ENCODE measurements around the gene GPC3.
"Not testable (repeated sequence)": the region's sequence is repeated elsewhere in the genome, so short reads cannot be mapped to it uniquely, and the experiment has no call there.

GPC3 gene

DNA sequence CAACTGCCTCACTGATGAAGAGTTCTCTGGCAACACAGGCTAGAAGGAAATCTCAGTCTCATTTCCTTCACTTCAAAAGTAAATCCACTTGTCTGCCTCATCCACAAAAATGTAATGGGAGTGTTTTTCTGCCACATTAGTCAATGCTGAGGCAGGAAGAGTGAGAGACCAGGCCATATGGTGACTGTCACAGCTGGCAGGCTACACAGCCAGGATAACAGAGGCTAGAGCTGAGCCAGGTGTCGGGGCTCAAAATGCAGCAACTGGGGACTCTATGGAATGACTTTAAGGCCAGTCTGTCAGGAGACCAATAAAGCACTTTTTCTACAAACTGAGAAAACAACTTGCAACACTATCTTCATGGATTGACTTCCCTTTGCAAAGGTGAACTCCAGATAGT, 204.2 kb downstream of the GPC3 start:
- DNase-seq (ENCODE audit: low spot score) = no peak

DNA sequence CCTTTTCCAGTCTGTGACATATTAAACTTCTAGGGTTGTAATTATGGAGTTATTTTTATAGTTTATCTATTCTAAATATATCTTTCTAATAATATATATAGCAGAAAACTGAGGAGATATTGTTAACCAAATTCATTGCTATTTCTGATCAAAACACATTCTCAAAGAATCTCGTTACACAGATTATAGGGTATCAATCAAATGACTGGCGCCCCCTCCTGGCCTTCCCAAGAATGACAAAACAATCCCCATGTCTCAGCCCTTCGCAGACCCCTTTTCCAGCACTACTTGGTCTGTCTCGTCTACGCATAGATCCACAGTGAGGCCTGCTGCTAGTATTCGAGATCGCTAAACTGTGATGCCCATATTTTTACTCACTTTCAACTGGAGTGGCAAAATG, 209.3 kb downstream of the GPC3 start:
- DNase-seq (ENCODE audit: low spot score) = no peak

DNA sequence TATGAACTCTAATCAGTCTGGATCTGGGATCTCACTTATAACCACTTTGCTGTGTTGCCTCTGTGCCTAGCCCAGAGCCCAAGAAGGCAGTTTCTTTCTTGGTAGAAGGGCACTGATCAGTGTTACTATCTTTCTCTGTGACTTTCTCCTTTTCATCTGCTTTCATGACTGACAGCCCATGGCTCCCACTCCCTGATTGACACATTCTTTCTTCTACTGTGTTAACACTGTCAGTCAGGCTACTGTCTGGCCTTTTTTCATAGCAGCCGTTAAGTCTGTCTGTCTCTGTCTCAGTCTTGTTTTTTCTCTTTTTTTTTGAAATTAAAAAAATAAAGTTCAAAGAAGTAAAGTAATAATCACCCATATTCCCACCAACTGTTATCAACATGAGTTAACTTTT, 210.6 kb downstream of the GPC3 start:
- no peak for DNase-seq (ENCODE audit: low spot score)

DNA sequence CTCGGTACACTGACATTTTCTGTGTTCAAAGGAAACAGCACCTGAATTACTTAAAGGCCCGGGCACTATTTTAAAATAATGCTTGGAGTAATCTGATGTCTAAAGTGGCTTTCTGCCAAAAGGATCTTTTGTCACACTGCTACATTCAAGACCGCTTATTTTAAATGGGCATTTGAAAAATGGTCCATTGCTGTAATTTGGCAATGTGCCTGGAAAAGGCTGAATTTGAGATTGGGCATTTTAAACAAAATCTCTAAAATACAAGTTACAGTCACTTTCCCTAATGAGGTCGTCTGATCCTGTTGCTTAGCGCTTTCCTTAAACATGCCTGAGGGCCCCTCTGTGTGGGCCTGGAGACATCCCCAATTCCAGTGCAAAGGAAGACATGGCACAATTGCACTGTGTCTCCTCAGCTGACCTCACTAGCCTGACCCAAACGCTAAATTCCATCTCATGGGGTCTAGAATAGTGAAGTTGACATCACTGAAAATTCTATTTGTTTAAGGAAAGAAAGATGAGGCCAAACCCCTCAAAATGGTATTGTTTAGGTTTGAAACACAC, 214.2 kb downstream of the GPC3 start:
- no peak for DNase-seq (ENCODE audit: low spot score)

DNA sequence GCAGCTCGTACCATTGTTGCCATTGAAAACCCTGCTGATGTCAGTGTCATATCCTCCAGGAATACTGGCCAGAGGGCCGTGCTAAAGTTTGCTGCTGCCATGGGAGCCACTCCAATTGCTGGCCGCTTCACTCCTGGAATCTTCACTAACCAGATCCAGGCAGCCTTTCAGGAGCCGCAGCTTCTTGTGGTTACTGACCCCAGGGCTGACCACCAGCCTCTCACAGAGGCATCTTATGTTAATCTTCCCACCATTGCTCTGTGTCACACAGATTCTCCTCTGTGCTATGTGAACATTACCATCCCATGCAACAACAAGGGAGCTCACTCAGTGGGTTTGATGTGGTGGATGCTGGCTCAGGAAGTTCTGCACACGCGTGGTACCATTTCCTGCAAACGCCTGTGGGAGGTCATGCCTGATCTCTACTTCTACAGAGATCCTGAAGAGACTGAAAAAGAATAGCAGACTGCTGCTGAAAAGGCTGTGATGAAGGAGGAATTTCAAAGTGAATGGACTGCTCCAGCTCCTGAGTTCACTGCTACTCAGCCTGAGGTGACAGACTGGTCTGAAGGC, 222.3 kb downstream of the GPC3 start:
- DNase-seq (ENCODE audit: low spot score) = not testable (repeated sequence)

DNA sequence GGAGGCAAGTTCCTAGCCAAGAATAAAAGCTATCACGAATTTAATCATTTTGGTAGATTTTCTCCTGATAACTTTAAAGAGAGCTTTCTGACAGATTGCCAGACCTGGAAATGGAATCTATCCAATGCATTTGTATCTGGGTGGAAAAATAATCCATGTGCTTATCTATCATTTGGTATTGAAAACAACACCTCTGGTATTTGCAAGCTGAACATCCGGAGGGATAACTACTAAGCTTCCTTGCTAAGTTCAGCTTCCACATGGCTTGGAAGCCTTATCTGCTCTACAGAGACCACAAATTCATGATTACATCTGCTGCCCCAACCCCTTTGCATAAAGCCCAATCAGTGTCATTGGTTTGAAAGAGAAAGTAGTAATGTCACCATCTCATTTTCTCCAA, 230.7 kb downstream of the GPC3 start:
- no peak for DNase-seq (ENCODE audit: low spot score)

DNA sequence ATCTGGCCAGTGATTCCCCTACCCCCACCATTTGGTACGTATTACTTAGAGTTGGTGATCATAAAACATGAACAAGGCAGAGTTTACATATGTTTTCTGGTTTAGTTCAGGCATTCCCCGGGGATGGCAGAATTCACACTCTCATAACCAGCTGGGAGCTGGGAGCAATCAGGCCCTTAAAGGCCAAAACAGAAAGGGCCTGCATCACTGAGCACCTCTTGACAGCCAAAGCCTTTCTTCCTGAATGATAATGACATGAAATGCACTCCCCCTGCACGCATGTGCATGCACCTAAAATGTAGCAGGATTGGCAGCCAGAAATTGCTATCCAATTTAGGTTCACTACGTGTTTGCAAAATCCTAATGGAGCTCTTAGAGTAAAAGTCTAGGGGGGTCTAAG, 235.4 kb downstream of the GPC3 start:
- DNase-seq (ENCODE audit: low spot score) = no peak

DNA sequence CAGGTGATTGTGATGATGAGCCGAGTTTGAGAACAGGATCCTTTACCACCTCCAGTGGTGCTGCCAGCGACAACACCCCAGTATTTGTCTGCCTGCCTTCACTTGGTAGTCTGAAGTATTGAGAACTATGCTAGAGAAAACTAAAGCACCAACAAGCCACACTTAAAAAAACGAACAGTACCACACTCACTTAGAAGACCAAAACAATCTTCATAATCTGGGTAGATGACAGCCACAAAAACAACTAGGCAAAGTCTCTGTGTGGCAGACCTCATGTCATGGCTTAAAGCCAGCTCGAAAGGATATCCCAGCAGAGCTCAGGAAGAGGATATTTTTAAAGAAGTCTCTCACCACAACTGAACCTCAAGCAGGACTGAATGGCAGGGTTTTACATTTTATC, 236.0 kb downstream of the GPC3 start:
- DNase-seq (ENCODE audit: low spot score) = no peak

DNA sequence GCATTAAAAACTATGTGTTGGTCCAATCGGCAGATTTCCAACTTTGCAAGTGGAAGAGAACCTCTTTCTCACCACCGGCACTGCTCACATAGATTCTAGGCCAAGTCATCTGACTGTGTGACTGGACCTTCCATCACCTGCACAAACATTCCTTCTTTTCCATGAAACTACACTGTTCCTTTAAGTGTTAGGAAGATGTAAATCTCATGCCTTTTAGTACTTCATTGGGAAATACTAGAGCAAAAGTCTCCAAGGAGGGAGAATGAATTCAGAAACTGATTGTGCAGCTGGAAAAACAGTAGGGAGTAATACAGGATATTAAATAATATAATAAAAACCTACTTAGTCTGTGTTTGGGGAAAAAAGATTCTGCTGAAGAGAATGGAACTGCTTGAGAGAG, 238.2 kb downstream of the GPC3 start:
- no peak for DNase-seq (ENCODE audit: low spot score)

DNA sequence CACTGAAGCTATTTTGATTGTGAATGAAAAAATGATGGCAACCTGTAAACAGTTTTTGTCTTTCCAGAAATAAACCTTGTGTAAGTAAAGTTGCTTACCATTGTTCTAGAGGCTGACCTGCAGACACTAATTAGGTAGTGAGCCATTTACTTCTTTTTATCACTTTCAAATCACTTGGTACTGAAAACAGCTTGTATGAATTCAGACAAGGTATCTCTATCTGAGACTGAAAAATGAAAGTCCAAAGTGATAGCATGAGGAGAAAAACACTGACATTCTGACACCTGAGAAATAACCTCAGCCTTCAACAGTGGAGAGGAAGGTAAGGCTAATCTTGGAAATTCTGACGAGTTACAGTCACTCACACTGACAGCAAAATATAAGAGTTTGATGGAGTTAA, 238.8 kb downstream of the GPC3 start:
- DNase-seq (ENCODE audit: low spot score) = no peak

DNA sequence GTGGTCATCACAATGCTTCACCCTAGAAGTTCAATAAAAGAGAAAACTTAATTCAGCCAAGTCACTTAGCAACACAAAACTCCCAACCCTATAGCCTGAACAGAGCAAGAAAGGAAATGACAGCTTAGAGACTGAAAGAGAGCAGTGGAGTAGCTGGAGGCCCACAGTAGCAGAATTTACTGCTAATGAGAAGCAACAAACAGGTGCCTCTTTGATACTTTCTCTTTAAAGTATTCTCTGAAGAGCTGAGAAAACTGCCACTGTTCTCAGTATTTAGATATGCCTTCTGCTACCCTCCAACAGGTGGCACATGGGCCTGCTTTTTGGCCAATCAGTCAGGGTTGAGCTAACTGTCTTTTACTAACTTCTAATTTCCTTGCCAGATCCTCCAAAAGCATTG, 240.0 kb downstream of the GPC3 start:
- DNase-seq (ENCODE audit: low spot score) = no peak

DNA sequence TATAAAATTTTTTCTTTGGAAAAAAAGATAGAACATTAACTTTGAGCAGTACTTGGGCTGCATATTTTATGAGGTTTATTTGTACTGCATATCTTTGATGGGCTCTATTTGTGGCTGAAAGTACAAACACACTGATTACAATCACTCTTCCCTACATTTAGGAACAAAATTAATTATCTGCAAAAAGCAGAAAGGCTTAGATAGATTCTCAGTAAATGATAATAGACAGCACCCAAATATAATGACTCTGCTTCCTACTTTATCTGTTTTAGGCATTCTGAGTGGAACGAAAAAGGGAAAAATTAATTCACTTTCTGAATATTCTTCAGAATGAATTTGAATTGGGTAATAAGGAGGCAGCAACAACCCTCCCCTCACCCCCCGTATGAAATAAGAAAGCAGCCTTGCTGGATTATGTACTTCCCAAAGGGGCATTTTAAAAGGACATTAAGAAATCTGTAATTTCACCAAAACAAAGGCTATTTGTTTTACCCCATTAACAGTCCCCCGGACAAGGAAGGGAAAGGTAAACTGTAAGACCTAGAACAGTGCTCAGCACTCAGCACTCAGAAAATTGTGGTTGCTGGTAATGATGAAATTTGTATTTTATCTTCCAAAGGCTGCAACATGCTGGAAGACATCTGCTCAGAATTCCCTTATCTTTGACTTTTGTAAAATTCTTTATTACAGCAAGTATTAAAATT, 242.6 kb downstream of the GPC3 start:
- no peak for DNase-seq (ENCODE audit: low spot score)

DNA sequence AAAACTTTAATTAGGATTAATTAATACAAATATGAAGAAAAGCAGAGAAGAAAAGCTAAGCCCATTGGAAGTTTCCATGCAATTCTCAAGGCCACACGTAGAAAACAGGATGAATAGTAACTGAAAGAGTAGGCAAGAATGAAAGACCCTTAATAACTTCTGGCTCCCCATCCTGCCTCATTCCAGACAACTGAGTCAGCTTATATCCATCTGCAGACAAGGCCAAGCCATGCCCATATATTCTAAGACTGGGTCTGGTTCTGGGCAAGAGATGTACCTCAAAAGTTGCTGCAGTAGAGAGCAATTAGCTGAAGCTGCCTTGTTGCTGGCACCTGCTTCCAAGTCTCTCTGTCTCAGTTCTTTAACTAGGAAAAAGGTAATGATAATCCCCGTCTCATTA, 244.1 kb downstream of the GPC3 start:
- no peak for DNase-seq (ENCODE audit: low spot score)

DNA sequence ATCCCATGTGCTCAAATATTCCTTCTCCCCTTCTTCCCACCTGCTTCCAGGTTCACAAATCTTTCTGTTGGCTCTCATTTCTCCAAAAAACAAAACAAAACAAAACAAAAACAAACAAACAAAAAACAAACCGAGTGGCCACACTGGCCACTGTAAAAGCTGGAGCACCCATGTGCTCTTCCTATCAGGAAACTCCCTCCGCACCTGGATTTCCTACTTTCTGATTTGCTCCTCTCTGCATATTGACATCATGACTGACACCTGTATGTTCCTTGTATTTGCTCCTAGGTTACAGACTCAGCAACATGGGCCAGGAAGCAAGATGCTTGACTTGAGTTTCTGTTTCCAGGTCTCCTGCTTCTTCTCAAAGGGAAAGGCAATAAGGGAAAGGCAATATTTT, 258.8 kb downstream of the GPC3 start:
- no peak for DNase-seq (ENCODE audit: low spot score)

DNA sequence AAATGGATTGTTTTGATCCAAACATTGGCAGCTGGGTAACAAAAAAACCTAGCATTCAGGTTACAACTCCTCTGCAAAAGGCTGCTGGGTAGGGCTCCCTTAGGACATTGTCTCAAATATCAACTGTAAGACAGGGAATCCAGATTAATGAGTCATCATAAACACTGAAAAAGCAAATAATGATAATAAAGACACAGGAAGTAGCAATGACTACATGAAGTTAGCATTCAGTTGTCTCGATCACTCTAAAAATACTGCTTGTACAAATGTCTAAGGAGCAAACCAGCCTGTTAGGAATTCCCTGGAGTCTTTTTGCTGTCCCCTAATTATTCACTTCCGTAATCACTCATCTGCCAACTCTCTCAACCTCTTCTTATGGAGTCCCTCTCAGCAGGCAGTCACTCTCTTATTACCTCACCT, 259.2 kb downstream of the GPC3 start:
- no peak for DNase-seq (ENCODE audit: low spot score)

DNA sequence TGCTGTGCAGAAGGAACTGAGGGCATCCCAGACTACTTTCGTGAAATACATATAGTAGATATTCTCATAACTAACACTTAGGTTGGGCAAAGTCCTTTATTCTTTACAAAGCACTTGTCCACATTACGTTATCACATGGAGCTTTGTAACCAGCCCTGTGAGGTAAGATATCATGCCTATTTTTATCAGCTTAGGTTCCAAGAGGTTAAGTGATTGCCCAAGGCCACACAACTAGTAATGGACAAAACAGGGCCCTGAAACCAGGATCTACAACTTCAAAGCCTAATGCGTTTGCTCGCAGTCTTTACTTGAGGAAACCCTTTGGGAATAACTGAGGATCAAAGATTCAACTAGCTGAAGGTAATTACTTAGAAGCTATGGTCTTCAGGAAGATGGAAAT, 261.5 kb downstream of the GPC3 start:
- no peak for DNase-seq (ENCODE audit: low spot score)

DNA sequence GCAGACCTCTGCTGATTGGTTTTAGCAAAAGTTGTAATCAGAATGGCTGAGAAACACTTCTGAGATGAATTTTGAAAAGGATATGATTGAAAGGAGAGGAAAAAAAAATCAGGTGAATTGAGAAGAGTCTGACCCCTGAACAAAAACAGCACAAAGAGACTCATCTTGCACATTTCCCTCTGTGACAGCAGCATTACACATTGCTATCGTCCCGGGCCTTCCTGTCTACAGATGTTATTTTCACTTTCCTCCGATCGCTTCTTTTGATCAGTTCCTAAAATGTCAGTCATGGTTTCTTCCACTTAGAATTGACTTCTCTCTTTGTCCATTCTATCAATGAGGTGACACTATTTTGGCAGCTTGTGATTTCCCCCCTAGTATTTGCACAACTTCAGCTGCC, 262.6 kb downstream of the GPC3 start:
- no peak for DNase-seq (ENCODE audit: low spot score)

DNA sequence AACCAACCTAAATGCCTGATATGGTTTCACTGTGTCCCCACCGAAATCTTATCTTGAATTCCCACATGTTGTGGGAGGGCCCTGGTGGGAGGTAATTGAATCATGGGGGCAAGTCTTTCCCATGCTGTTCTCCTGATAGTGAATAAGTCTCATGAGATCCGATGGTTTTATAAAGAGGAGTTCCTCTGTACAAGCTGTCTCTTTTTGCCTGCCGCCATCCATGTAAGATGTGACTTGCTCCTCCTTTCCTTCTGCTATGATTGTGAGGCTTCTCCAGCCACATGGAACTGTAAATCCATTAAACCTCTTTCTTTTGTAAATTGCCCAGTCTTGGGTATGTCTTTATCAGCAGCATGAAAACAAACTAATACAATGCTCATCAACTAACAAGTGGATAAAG, 265.1 kb downstream of the GPC3 start:
- not testable (repeated sequence) for DNase-seq (ENCODE audit: low spot score)

DNA sequence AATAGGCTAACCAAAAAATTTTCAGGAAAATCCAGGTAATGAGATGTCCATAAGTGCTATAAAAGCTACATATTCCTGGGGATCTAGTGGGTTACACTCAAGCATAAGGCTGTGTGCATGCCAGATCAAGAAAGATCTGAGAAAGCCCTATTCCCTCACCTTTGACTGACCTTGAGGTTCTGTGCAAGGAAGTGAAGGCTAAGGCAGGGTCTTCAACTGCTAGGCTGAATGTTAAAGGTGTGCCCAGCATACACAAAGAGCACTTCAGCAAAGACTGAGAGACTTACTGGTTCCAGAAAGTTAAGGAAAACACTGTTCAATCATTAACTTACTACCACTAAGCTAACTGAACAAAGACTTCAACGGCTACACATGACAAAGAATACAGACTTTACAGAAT, 269.7 kb downstream of the GPC3 start:
- DNase-seq (ENCODE audit: low spot score) = no peak

DNA sequence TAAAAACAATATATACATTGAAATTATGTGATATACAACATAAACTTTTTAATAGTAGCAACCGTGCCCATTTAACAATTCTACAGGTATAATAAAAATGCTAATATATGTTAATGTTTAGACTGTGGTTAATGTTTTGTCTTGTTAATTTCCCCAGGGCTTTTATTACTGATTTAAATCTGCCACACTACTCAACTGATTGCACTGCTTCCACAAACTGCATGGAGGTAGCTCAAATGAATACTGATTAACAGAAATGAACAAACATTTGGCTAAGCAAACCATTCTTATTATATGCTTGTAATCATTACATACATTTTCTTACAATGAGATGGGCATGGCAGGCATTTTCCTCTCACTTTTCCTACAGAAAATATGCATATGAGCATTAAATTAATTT, 275.9 kb downstream of the GPC3 start:
- no peak for DNase-seq (ENCODE audit: low spot score)

DNA sequence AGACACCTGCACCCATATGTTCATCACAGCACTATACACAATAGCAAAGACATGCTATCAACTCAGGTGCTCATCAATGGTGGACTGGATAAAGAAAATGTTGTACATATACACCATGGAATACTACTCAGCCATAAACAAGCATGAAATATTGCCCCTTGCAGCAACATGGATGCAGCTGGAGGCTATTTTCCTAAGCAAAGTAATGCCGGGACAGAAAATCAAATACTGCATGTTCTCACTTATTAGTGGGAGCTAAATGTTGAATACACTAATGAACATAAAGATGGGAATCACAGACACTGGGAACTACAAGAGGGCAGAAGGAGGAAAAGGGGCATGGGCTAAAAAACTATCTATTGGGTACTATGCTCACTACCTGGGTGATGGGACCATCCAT, 278.5 kb downstream of the GPC3 start:
- no peak for DNase-seq (ENCODE audit: low spot score)

DNA sequence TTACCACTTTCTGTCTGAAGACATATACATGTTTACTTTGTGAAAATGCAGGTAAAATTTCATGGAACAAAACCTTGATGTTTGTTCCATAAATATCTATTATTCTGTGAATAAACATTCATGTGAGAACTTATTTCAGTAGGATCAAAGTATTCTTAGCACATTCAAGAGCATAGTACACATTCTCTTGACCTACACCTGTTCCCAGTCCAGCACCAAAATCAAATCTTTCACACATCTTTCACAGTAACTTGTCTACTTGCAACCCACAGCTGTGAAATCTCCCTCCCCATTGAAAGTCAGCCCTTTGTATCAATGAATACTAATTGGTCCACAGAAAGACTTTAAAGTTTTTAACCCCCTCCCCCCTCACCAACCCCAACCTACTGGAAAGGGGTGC, 283.2 kb downstream of the GPC3 start:
- no peak for DNase-seq (ENCODE audit: low spot score)

DNA sequence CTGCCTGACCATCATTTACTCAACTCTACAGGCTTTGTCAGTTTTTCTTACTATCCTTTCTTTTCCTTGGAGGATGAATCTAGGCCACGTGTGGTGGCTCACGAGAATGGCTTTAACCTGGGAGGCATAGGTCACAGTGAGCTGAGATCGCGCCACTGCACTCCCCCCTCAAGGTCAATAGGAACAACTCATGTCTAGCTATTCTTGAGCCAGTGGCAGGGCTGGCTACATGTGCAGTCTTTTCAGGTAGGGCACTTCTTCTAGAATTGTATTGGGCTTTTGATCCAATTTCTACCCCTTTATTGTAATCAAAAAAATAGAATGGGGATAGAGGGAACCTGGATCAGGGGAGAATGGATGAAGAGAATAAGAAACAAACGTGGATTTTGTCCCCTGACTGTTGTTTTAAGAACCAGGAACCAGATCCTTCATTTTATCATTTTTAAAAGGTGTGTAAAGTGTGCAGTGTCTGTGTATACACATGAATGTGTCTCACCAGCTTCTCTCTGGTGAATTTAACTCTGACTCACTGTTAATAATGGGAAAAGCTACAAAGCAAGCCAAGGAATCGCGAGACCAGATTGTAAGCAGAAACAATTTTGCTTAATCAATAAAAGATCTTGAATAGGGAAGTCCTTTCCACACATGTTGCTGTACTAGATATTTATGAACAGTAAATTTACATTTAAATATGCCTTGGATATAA, 286.2 kb downstream of the GPC3 start:
- no peak for DNase-seq (ENCODE audit: low spot score)

Measured in SK-N-DZ (cell line).